ENCODE data around the gene INVS. TPM values are rescaled to one million over a fixed set of nuclear protein-coding genes. Genes with fewer than 3 reads are reported as not detected.

INVS gene
- total and polyA plus RNA-seq, 2 of the 13 experiments (the other 11 are each of a cell fraction or from before 2014, with no cell fraction given) = 11.3 to 16.3 TPM

GRCh38 chr9:100211476-100211875, 112.4 kb downstream of the INVS start:
- no peak overlapping the region for H3K4me2 ChIP-seq (ENCODE audit: low read depth, low read length)
- H3K79me2 ChIP-seq (ENCODE audit: insufficient read depth, low read length) = no peaks in the 10 kb centered on the region
- H3K4me1 ChIP-seq (ENCODE audit: insufficient read depth, low read length) = no peaks in the 10 kb centered on the region
- TF ChIP-seq ZBED4 (CRISPR knock-in tag; IDR thresholded peaks at IDR 0.05; ENCODE audit: borderline replicate concordance) (no peak), THAP11 (CRISPR knock-in tag; IDR thresholded peaks at IDR 0.05) (no peak), ATF5 (CRISPR knock-in tag; IDR thresholded peaks at IDR 0.05; ENCODE audit: low read depth) (no peak)
- ATAC-seq = no peak
- H2AFZ ChIP-seq (ENCODE audit: low read length) = no peak overlapping the region
- no peak overlapping the region for H3K4me3 ChIP-seq (replicated peaks in 1 of 3; ENCODE audit: insufficient read depth in 1 of 3, low read depth in 2 of 3, low read length in 3 of 3)
- no peaks in the 10 kb centered on the region for H4K20me1 ChIP-seq (ENCODE audit: insufficient read depth, low read length)
- no peak overlapping the region for H3K27ac ChIP-seq (ENCODE audit: extremely low read length, insufficient read depth, low read length)
- FAIRE-seq = no peak
- in situ Hi-C loops (cut with HindIII; ENCODE audit: extremely low pct_ligation_motif_present, low pct_unique_long_range_greater_than_20kb) (loop anchor here (10.0 kb wide), 1 partner anchor 187 kb away; no protein-coding TSS in a partner anchor), intact Hi-C loops (cut with micrococcal nuclease; ENCODE audit: unreplicated experiment) (no loop called here)
- H3K36me3 ChIP-seq (replicated peaks in 1 of 2; ENCODE audit: control insufficient read depth in 1 of 2, insufficient read depth in 2 of 2, low read length in 2 of 2) = peaks cover 0 to 3% of the 10 kb centered on the region in 2 experiments; a peak in 1 of 5 replicates
- CTCF ChIA-PET (ENCODE audit: low intra/inter-chr PET ratio, low total read pairs) = no interaction called here
- H3K9ac ChIP-seq (ENCODE audit: insufficient read depth, low read depth, low read length) = no peak overlapping the region
- no peaks in the 10 kb centered on the region for H3K9me3 ChIP-seq (ENCODE audit: low read length)
- no TSS peak for BruUV-seq (replicated peaks)
- no peaks in the 10 kb centered on the region for H3K27me3 ChIP-seq (ENCODE audit: control insufficient read depth in 1 of 2, insufficient read depth in 2 of 2, low read length in 2 of 2)
- POLR2A ChIA-PET = no interaction called here
- 94% methylated on average over 1 of the region's 1 CpG for WGBS (ENCODE audit: low lambda C conversion rate)
- no peak for DNase-seq (ENCODE audit: low spot score)

Data from HepG2 (cell line).